H1 (cell line): ENCODE data around the gene P2RX5. TPM values are rescaled to one million over a fixed set of nuclear protein-coding genes. Genes with fewer than 3 reads are reported as not detected.

Experiments used
- CTCF ChIA-PET: fragments of 300-600 bp; sonication (Branson Sonifier 250); formaldehyde crosslinking; loops from one replicate; lab custom pipeline; 2021; ENCODE audit not compliant: partially characterized antibody; lab: Charles Lee
- POLR2A ChIA-PET: fragments of 300-600 bp; sonication (Branson Sonifier 250); formaldehyde crosslinking; loops from one replicate; lab custom pipeline; 2021; ENCODE audit warnings: inconsistent platforms; ENCODE audit not compliant: partially characterized antibody; lab: Charles Lee
- DNase-seq, 2 experiments: peaks; one replicate each; pipeline versions ENCODE4 v3.0.0 to v3.0.0-alpha.2; 2010 to 2022; ENCODE audit warnings: low spot score in 2 of 2, low read depth in 1 of 2, mixed read lengths in 1 of 2
- FAIRE-seq: peaks from 2 replicates; lab custom pipeline; 2011; peaks lifted over from hg19 to GRCh38; lab: Jason Lieb, UNC
- H2AFZ ChIP-seq: 2 replicates; pipeline ENCODE4 v1.8.1; 2012; ENCODE audit warnings: low read length, inconsistent platforms
- H2AK5ac ChIP-seq: 2 replicates; pipeline ENCODE4 v1.6.1; 2013; ENCODE audit warnings: low read depth, low read length
- H2BK120ac ChIP-seq: replicated peaks from 2 replicates; pipeline ENCODE3; 2013; ENCODE audit warnings: low read depth, low read length, inconsistent platforms
- H2BK12ac ChIP-seq: 2 replicates; pipeline ENCODE4 v1.6.1; 2013; ENCODE audit warnings: low read depth, low read length
- H2BK15ac ChIP-seq: 2 replicates; pipeline ENCODE4 v1.6.1; 2013; ENCODE audit warnings: low read length
- H2BK20ac ChIP-seq: 2 replicates; pipeline ENCODE4 v1.6.1; 2013; ENCODE audit warnings: low read length
- H2BK5ac ChIP-seq: 2 replicates; pipeline ENCODE4 v1.6.1; 2013; ENCODE audit warnings: low read depth, low read length
- H3K14ac ChIP-seq: 2 replicates; pipeline ENCODE4 v1.6.1; 2013; ENCODE audit warnings: inconsistent platforms; ENCODE audit not compliant: insufficient read length
- H3K18ac ChIP-seq: 2 replicates; pipeline ENCODE4 v1.6.1; 2013; ENCODE audit warnings: low read length; ENCODE audit errors: extremely low read depth
- H3K23ac ChIP-seq: 2 replicates; pipeline ENCODE4 v1.6.1; 2013; ENCODE audit warnings: inconsistent platforms; ENCODE audit not compliant: insufficient read length
- H3K23me2 ChIP-seq: 2 replicates; pipeline ENCODE4 v1.6.1; 2013; ENCODE audit warnings: low read depth, low read length
- H3K27ac ChIP-seq: 2 replicates; pipeline ENCODE4 v1.6.1; 2011; ENCODE audit warnings: low read depth, low read length, inconsistent platforms
- H3K27me3 ChIP-seq, 4 experiments: replicated peaks in 1 of 4; 1 replicate in 1 of 4; 2 replicates in 3 of 4; pipeline versions ENCODE4 v1.6.1 to v1.8.1; 2011 to 2013; ENCODE audit warnings: low read length in 3 of 4, mild to moderate bottlenecking in 3 of 4, inconsistent platforms in 2 of 4, mixed read lengths in 2 of 4, moderate library complexity in 1 of 4; ENCODE audit not compliant: control insufficient read depth in 3 of 4, insufficient read depth in 3 of 4; ENCODE audit errors: extremely low read depth in 1 of 4
- H3K36me3 ChIP-seq, 4 experiments: 2 replicates each; pipeline versions ENCODE4 v1.6.1 to v1.8.1; 2011 to 2013; ENCODE audit warnings: mild to moderate bottlenecking in 4 of 4, low read length in 3 of 4, moderate library complexity in 2 of 4, control low read depth in 1 of 4, inconsistent platforms in 1 of 4; ENCODE audit not compliant: insufficient read depth in 4 of 4, control insufficient read depth in 2 of 4
- H3K4ac ChIP-seq: replicated peaks from 2 replicates; pipeline ENCODE3; 2013; ENCODE audit warnings: low read length, low read depth, mixed read lengths, inconsistent platforms; ENCODE audit not compliant: insufficient read length
- H3K4me1 ChIP-seq, 4 experiments: replicated peaks in 1 of 4; 1 replicate in 1 of 4; 2 replicates in 3 of 4; pipeline versions ENCODE4 v1.6.1 to v1.8.1; 2011 to 2013; ENCODE audit warnings: low read length in 3 of 4, inconsistent platforms in 2 of 4, mixed read lengths in 1 of 4; ENCODE audit not compliant: insufficient read depth in 4 of 4, control insufficient read depth in 3 of 4
- H3K4me2 ChIP-seq, 2 experiments: 2 replicates each; pipeline versions ENCODE4 v1.6.1 to v1.8.1; 2011 to 2013; ENCODE audit warnings: low read depth in 2 of 2, low read length in 2 of 2, control low read depth in 1 of 2, inconsistent platforms in 1 of 2, mild to moderate bottlenecking in 1 of 2; ENCODE audit not compliant: insufficient read depth in 1 of 2
- H3K4me3 ChIP-seq, 4 experiments: fragments of 200-600, 300-600 bp in 1 of 4; sonication (generic), shearing (Covaris generic), sonication (Bioruptor Twin) in 1 of 4; 2 replicates each; pipeline versions ENCODE4 v1.5.1 to v1.8.1; 2011 to 2016; ENCODE audit warnings: low read length in 4 of 4, low read depth in 3 of 4, control low read depth in 2 of 4, inconsistent platforms in 2 of 4, mild to moderate bottlenecking in 2 of 4, mixed read lengths in 1 of 4, moderate library complexity in 1 of 4; ENCODE audit not compliant: insufficient read depth in 2 of 4; ENCODE audit errors: extremely low read depth in 1 of 4
- H3K56ac ChIP-seq: replicated peaks from 2 replicates; pipeline ENCODE3; 2013; ENCODE audit warnings: low read depth, mild to moderate bottlenecking, mixed read lengths, low read length, inconsistent platforms; ENCODE audit not compliant: insufficient read length
- H3K79me1 ChIP-seq: 2 replicates; pipeline ENCODE4 v1.6.1; 2013; ENCODE audit warnings: low read depth, low read length, control low read depth
- H3K79me2 ChIP-seq, 2 experiments: 2 replicates each; pipeline versions ENCODE4 v1.6.1 to v1.8.1; 2012 to 2013; ENCODE audit warnings: low read length in 2 of 2, mild to moderate bottlenecking in 2 of 2, inconsistent platforms in 1 of 2; ENCODE audit not compliant: insufficient read depth in 2 of 2, control insufficient read depth in 1 of 2
- H3K9ac ChIP-seq, 4 experiments: replicated peaks in 1 of 4; 1 replicate in 1 of 4; 2 replicates in 3 of 4; pipeline versions ENCODE4 v1.6.1 to v1.8.1; 2011 to 2013; ENCODE audit warnings: low read depth in 3 of 4, low read length in 3 of 4, control low read depth in 2 of 4, mild to moderate bottlenecking in 2 of 4, moderate library complexity in 2 of 4, inconsistent platforms in 1 of 4; ENCODE audit errors: extremely low read depth in 1 of 4
- H3K9me3 ChIP-seq, 2 experiments: 2 replicates each; pipeline versions ENCODE4 v1.6.1 to v1.8.1; 2012 to 2013; ENCODE audit warnings: mild to moderate bottlenecking in 2 of 2, moderate library complexity in 2 of 2, control low read depth in 1 of 2, inconsistent platforms in 1 of 2, low read depth in 1 of 2, low read length in 1 of 2, mixed read lengths in 1 of 2; ENCODE audit not compliant: insufficient read depth in 2 of 2
- H4K20me1 ChIP-seq, 2 experiments: replicated peaks in 1 of 2; 2 replicates each; pipeline versions ENCODE3 to v1.8.1; 2011 to 2013; ENCODE audit warnings: inconsistent platforms in 2 of 2, low read length in 2 of 2, mild to moderate bottlenecking in 1 of 2; ENCODE audit not compliant: insufficient read depth in 2 of 2, control insufficient read depth in 1 of 2
- H4K5ac ChIP-seq: 2 replicates; pipeline ENCODE4 v1.6.1; 2013; ENCODE audit warnings: low read length, low read depth, mixed read lengths, inconsistent platforms; ENCODE audit not compliant: insufficient read length
- H4K8ac ChIP-seq: 2 replicates; pipeline ENCODE4 v1.8.0; 2013; ENCODE audit warnings: mild to moderate bottlenecking, moderate library complexity, low read length, inconsistent platforms; ENCODE audit not compliant: insufficient read depth; ENCODE audit errors: extremely low read depth
- H4K91ac ChIP-seq: replicated peaks from 2 replicates; pipeline ENCODE3; 2013; ENCODE audit warnings: low read length, mixed read lengths, inconsistent platforms; ENCODE audit not compliant: insufficient read length
- POLR2A ChIP-seq, 2 experiments: IDR thresholded peaks; 1 replicate in 1 of 2; 2 replicates in 1 of 2; pipeline ENCODE4 v1.6.1; 2011; ENCODE audit warnings: low read depth in 2 of 2, low read length in 2 of 2, mild to moderate bottlenecking in 2 of 2; ENCODE audit errors: control extremely low read depth in 1 of 2
- TAF7 ChIP-seq: optimal IDR thresholded peaks from 2 replicates; pipeline ENCODE3; 2011; ENCODE audit warnings: low read depth, mild to moderate bottlenecking, inconsistent platforms, low read length, moderate library complexity, borderline replicate concordance
- WGBS, 2 experiments: shearing (Covaris generic) in 1 of 2; methylation state at CpG; one replicate each; pipeline versions ENCODE4 v1.1.6 to v1.1.7; 2013 to 2015; ENCODE audit warnings: low lambda C conversion rate in 2 of 2, mixed read lengths in 2 of 2, inconsistent platforms in 1 of 2, low coverage in 1 of 2, missing lambda C conversion rate in 1 of 2; ENCODE audit not compliant: insufficient replicate concordance in 2 of 2, insufficient coverage in 1 of 2, insufficient read length in 1 of 2; ENCODE audit errors: extremely low coverage in 1 of 2, missing lambda C conversion rate in 1 of 2; 5-methylcytosine and 5-hydroxymethylcytosine counted together
- polyA plus RNA-seq, 7 experiments: library from polyadenylated mRNA; depleted of rRNA in 3 of 7; stranded (reverse) in 5 of 7; unstranded in 2 of 7; fragments of >200 nt in 5 of 7; fragments of 200-250 nt in 2 of 7; gene quantifications; 1 replicate in 5 of 7; 2 replicates in 1 of 7; 4 replicates in 1 of 7; pipeline versions ENCODE4 v1.2.1 to v1.2.3, GENCODE V29; 2011 to 2013; ENCODE audit warnings: missing spikeins in 2 of 7, mixed read lengths in 2 of 7
- total RNA-seq: library from RNA; stranded (reverse); fragmentation: NEBNext Ultra II Directional; extraction: Animal tissue kit (Norgen Biotek cat#: 25700); gene quantifications from 2 replicates; pipeline ENCODE4 v1.2.1, GENCODE V29; 2021

P2RX5 gene
- total and polyA plus RNA-seq, 2 of the 8 experiments (the other 6 are each of a cell fraction or from before 2014, with no cell fraction given) = 12.0 to 15.6 TPM

- Histone ChIP-seq H2AK5ac (no peak overlapping the region), H4K20me1 (peaks cover 0 to 10% of the 10 kb centered on the region in 2 experiments), H3K79me2 (peaks cover 3 to 28% of the 10 kb centered on the region in 2 experiments; a peak in 3 of 4 replicates), H2BK12ac (no peak overlapping the region), H2BK5ac (0 out of 2 replicates have a peak overlapping the region, but pooled peaks have one; percentile 49), H3K23me2 (peaks cover 12% of the 10 kb centered on the region; the same call in 1 of the 2 replicates), H4K91ac (no peak overlapping the region), H3K4ac (no peak overlapping the region), H2BK15ac (no peak overlapping the region), H2BK120ac (no peak overlapping the region), H3K4me3 (no peak overlapping the region), H3K56ac (no peak overlapping the region), H3K9me3 (no peaks in the 10 kb centered on the region), H4K8ac (no peak overlapping the region), H2BK20ac (no peak overlapping the region), H3K4me2 (no peak overlapping the region), H3K4me1 (peaks cover 3 to 7% (median 5%) of the 10 kb centered on the region in 4 experiments), H3K27me3 (no peaks in the 10 kb centered on the region), H2AFZ (no peak overlapping the region), H4K5ac (no peak overlapping the region), H3K79me1 (peaks cover 12% of the 10 kb centered on the region), H3K14ac (no peak overlapping the region), H3K23ac (no peak overlapping the region), H3K36me3 (no peaks in the 10 kb centered on the region; a peak in 1 of 8 replicates), H3K9ac (no peak overlapping the region), H3K27ac (no peak overlapping the region), H3K18ac (no peak overlapping the region)
- ChIA-PET CTCF (interaction anchor here (2.0 kb wide), 1 partner anchor 17 kb away, joined by 7 read pairs; no protein-coding TSS in a partner anchor), POLR2A (interaction anchor here (1.7 to 12.7 kb wide), 2 partner anchors 10 to 14 kb away, joined by 4 to 194 read pairs; no protein-coding TSS in a partner anchor)
- FAIRE-seq (no peak), DNase-seq (no peak)
- 86% methylated on average over 5 of the region's 5 CpGs; no CpG with 5 or more reads in 1 of the 2 experiments for WGBS, 2 experiments
- TF ChIP-seq POLR2A (IDR thresholded peaks at IDR 0.05; ENCODE audit: control extremely low read depth in 1 of 2, low read depth in 2 of 2, low read length in 2 of 2) (peak in 1 of 2 experiments; percentile 5; a peak in 1 of 3 replicates), TAF7 (no peak)
These were observed 30.1 kb downstream of the P2RX5 start for GRCh38 chr17:3665834-3666233.
